Chondrocyte (in vitro differentiated cells): ENCODE data around the gene MAP3K5. TPM values are rescaled to one million over a fixed set of nuclear protein-coding genes. Genes with fewer than 3 reads are reported as not detected.

Experiments used
- DNase-seq: peaks from one replicate; pipeline ENCODE4 v3.0.0; 2021; ENCODE audit warnings: mixed read lengths, low spot score
- H3K27ac Mint-ChIP-seq: one replicate; pipeline ENCODE4 v1.8.0; 2021; ENCODE audit warnings: mild to moderate bottlenecking, moderate library complexity, mixed read lengths; ENCODE audit not compliant: unreplicated experiment
- H3K27me3 Mint-ChIP-seq: 2 replicates; pipeline ENCODE4 v1.8.0; 2021; ENCODE audit warnings: low read depth, mixed read lengths
- H3K36me3 Mint-ChIP-seq: 2 replicates; pipeline ENCODE4 v1.8.0; 2021; ENCODE audit warnings: low read depth, mixed read lengths
- H3K4me1 Mint-ChIP-seq: 2 replicates; pipeline ENCODE4 v1.8.0; 2021; ENCODE audit warnings: low read depth, mild to moderate bottlenecking, mixed read lengths
- H3K4me3 Mint-ChIP-seq: one replicate; pipeline ENCODE4 v1.8.0; 2021; ENCODE audit warnings: mild to moderate bottlenecking, moderate library complexity, mixed read lengths; ENCODE audit not compliant: unreplicated experiment
- H3K9me3 Mint-ChIP-seq: 2 replicates; pipeline ENCODE4 v1.8.0; 2021; ENCODE audit warnings: low read depth, mixed read lengths
- total RNA-seq: library from RNA; stranded (reverse); gene quantifications from 3 replicates; pipeline ENCODE4 v1.2.1, GENCODE V29; 2021
- TF ChIP-seq, protein P1 (sequence below): fragments of 200-600 bp; sonication (generic); IDR thresholded peaks from 2 replicates; pipeline ENCODE4 v1.5.0; 2021; ENCODE audit warnings: antibody characterized with exemption, mild to moderate bottlenecking, moderate library complexity

MAP3K5 gene
- total RNA-seq, 1 donor from 2014 or later = 4.6 TPM

DNA sequence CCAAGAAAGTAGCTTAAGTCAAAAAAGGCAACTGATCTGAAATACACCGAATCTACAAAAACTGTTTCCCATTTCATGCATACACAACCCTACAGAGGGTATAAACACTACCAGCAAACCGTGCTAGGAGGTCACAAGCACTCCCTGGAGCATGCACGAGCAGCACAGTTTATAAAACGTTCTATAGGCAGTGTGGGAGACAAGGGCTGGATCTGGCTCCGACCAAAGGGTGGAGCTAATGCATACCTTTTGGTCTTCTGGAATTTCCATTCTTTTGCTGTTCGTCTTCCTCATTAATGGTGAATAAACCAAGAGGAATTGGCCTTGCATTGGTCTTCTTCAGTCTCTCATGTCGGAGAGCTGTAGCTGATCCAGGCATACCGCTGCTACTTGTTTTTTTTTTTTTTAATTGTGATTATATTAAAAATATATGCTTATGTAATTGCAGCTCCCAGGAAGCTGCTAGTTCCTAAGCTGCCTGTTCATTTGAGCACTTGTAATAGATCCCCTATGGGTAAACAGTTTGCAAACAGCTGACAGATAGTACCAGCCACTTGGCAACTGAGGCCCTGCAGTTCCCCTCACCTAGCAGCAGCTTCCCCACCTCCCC is 266.6 kb downstream of the MAP3K5 start:
- Mint-ChIP-seq H3K4me1 (peaks cover 6% of the 10 kb centered on the region), H3K27me3 (peaks cover 21% of the 10 kb centered on the region), H3K4me3 (no peak overlapping the region), H3K36me3 (no peaks in the 10 kb centered on the region), H3K9me3 (no peaks in the 10 kb centered on the region), H3K27ac (no peak overlapping the region)
- TF ChIP-seq, protein P1, sequence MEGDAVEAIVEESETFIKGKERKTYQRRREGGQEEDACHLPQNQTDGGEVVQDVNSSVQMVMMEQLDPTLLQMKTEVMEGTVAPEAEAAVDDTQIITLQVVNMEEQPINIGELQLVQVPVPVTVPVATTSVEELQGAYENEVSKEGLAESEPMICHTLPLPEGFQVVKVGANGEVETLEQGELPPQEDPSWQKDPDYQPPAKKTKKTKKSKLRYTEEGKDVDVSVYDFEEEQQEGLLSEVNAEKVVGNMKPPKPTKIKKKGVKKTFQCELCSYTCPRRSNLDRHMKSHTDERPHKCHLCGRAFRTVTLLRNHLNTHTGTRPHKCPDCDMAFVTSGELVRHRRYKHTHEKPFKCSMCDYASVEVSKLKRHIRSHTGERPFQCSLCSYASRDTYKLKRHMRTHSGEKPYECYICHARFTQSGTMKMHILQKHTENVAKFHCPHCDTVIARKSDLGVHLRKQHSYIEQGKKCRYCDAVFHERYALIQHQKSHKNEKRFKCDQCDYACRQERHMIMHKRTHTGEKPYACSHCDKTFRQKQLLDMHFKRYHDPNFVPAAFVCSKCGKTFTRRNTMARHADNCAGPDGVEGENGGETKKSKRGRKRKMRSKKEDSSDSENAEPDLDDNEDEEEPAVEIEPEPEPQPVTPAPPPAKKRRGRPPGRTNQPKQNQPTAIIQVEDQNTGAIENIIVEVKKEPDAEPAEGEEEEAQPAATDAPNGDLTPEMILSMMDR = no peak
- DNase-seq = no peak

GRCh38 chr6:136524936-136525413 is 267.3 kb downstream of the MAP3K5 start:
- TF ChIP-seq, protein P1 = no peak
- no peak for DNase-seq
- H3K27me3 Mint-ChIP-seq = peaks cover 28% of the 10 kb centered on the region
- no peak overlapping the region for H3K27ac Mint-ChIP-seq
- no peaks in the 10 kb centered on the region for H3K36me3 Mint-ChIP-seq
- H3K9me3 Mint-ChIP-seq = no peaks in the 10 kb centered on the region
- H3K4me3 Mint-ChIP-seq = no peak overlapping the region
- peaks cover 6% of the 10 kb centered on the region for H3K4me1 Mint-ChIP-seq

- DNase-seq = no peak
- TF ChIP-seq, protein P1 = no peak
- no peak overlapping the region for H3K4me3 Mint-ChIP-seq
- peaks cover 30% of the 10 kb centered on the region for H3K27me3 Mint-ChIP-seq
- no peak overlapping the region for H3K27ac Mint-ChIP-seq
- no peaks in the 10 kb centered on the region for H3K9me3 Mint-ChIP-seq
- H3K4me1 Mint-ChIP-seq = peaks cover 6% of the 10 kb centered on the region
- no peaks in the 10 kb centered on the region for H3K36me3 Mint-ChIP-seq
Measured at GRCh38 chr6:136524339-136524935, 267.8 kb downstream of the MAP3K5 start.

GRCh38 chr6:136523196-136523595 is 269.1 kb downstream of the MAP3K5 start:
- peaks cover 6% of the 10 kb centered on the region for H3K4me1 Mint-ChIP-seq

DNA sequence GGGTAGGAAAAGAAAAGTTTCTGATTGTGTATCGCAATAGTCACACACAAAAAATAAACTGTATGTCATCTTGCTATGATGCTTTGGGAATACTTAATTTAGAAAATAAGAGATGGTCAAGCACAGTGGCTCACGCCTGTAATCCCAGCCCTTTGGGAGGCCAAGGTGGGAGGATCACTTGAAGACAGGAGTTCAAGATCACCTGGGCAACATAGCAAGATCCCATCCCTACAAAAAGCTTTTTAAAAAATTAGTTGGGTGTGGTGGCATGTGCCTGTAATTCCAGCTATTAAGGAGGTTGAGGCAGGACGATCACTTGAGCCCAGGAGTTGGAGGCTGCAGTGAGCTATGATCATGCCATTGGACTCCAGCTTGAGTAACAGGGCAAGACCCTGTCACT is 269.6 kb downstream of the MAP3K5 start:
- Mint-ChIP-seq H3K27me3 (peaks cover 34% of the 10 kb centered on the region), H3K27ac (no peak overlapping the region)

More at GRCh38 chr6:136523196-136523595, 269.1 kb downstream of the MAP3K5 start:
- H3K9me3 Mint-ChIP-seq = no peaks in the 10 kb centered on the region
- DNase-seq = no peak
- no peak overlapping the region for H3K4me3 Mint-ChIP-seq
- TF ChIP-seq, protein P1 = no peak
- H3K27me3 Mint-ChIP-seq = peaks cover 34% of the 10 kb centered on the region
- no peak overlapping the region for H3K27ac Mint-ChIP-seq
- H3K36me3 Mint-ChIP-seq = no peaks in the 10 kb centered on the region

More for the DNA sequence above, 269.6 kb downstream of the MAP3K5 start:
- H3K36me3 Mint-ChIP-seq = no peaks in the 10 kb centered on the region
- peaks cover 6% of the 10 kb centered on the region for H3K4me1 Mint-ChIP-seq
- no peaks in the 10 kb centered on the region for H3K9me3 Mint-ChIP-seq
- TF ChIP-seq, protein P1 = no peak
- no peak for DNase-seq
- no peak overlapping the region for H3K4me3 Mint-ChIP-seq
